Heart right ventricle (tissue), 16 donors: Measurements from ENCODE around the gene RNF166. TPM values are rescaled to one million over a fixed set of nuclear protein-coding genes. Genes with fewer than 3 reads are reported as not detected.

Experiments
- ATAC-seq, 8 donors: fragments of 200-7000 bp; cut with Tn5 transposase; one replicate each; pipeline ENCODE4 v1.9.1; 2020; ENCODE audit warnings: mild to moderate bottlenecking in 8 of 8, moderate library complexity in 8 of 8, moderate number of reproducible peaks in 1 of 8
- DNase-seq, 2 donors: peaks; one replicate each; pipeline ENCODE4 v3.0.0-alpha.2; 2020
- H3K27ac ChIP-seq, 10 donors: fragments of 200-600 bp; sonication (generic) in 2 of 10; one replicate each; pipeline versions ENCODE4 v1.5.0 to v1.8.0; 2020 to 2022; ENCODE audit warnings: mild to moderate bottlenecking in 3 of 10
- H3K27me3 ChIP-seq, 7 donors: fragments of 200-600 bp; one replicate each; pipeline ENCODE4 v1.8.0; 2021 to 2022; ENCODE audit warnings: mild to moderate bottlenecking in 2 of 7
- H3K36me3 ChIP-seq, 9 donors: fragments of 200-600 bp; sonication (generic) in 1 of 9; one replicate each; pipeline versions ENCODE4 v1.5.0 to v1.8.0; 2020 to 2022; ENCODE audit warnings: mild to moderate bottlenecking in 2 of 9
- H3K4me1 ChIP-seq, 9 donors: fragments of 200-600 bp; sonication (generic) in 1 of 9; one replicate each; pipeline versions ENCODE4 v1.5.0 to v1.8.0; 2020 to 2022; ENCODE audit warnings: mild to moderate bottlenecking in 4 of 9
- H3K4me3 ChIP-seq, 10 donors: fragments of 200-600 bp; sonication (generic) in 2 of 10; one replicate each; pipeline versions ENCODE4 v1.5.0 to v1.8.0; 2020 to 2022; ENCODE audit warnings: mild to moderate bottlenecking in 7 of 10, moderate library complexity in 2 of 10
- H3K9me3 ChIP-seq, 11 donors: fragments of 200-600 bp in 10 of 11; sonication (generic) in 2 of 11; one replicate each; pipeline versions ENCODE4 v1.5.0 to v1.8.0; 2013 to 2022; ENCODE audit warnings: mild to moderate bottlenecking in 2 of 11, control low read depth in 1 of 11, moderate library complexity in 1 of 11
- WGBS, 2 donors: extraction: QIAGEN DNeasy Blood & Tissue Kit; methylation state at CpG; one replicate each; pipeline ENCODE4 v1.1.7; 2013; ENCODE audit warnings: inconsistent platforms in 1 of 2; 5-methylcytosine and 5-hydroxymethylcytosine counted together
- intact Hi-C, 10 donors: fragments of 100-400 bp; cut with DNase I; formaldehyde crosslinking; loops; one replicate each; pipeline versions ENCODE4 v1.11.1 to v1.14.2; 2022
- polyA plus RNA-seq, 2 donors: library from polyadenylated mRNA; stranded (reverse); fragments of 200-250 nt; gene quantifications; one replicate each; pipeline ENCODE4 v1.2.3, GENCODE V29; 2013
- total RNA-seq, 10 donors: library from RNA; stranded (reverse); fragmentation: NEBNext Ultra II Directional in 3 of 10; extraction: Animal tissue kit (Norgen Biotek cat#: 25700) in 3 of 10; gene quantifications; one replicate each; pipeline versions ENCODE4 v1.2.1 to v1.2.4, GENCODE V29; 2021 to 2023
- TF ChIP-seq, protein P1 (sequence below), 9 donors: fragments of 200-600 bp; sonication (generic) in 2 of 9; IDR thresholded peaks; one replicate each; pipeline versions ENCODE4 v1.5.0 to v1.8.0; 2021 to 2022; ENCODE audit warnings: antibody characterized with exemption in 9 of 9, mild to moderate bottlenecking in 5 of 9, moderate library complexity in 1 of 9
- donor health status: Arrhythmogenic right ventricular cardiomyopathy.
- donor health status: ischemic (EF 13 %, LVEDD 7.1; RV severe dilation, severe dysfunction).
- donor health status: healthy with polysubstance abuse.
- donor health status: DM: no; HTN: yes; CAD: no.
- donor health status: DM: no; HTN: no; CAD: no.
- donor health status: ischemic (EF 25% LVEDD 6.9; RV normal size, moderate dysfunction).
- donor health status: ischemic (EF 25% LVEDD 5.7; RV mildly dilated, moderate dysfunction).
- donor health status: healthy.
- donor health status: DM: yes; HTN: yes; CAD: no.
- donor health status: Ischemic cardiomyopathy.
- donor health status: ischemic (EF 35%, LVEDD 5.7; RV mildly dilated, moderate dysfunction).
- donor health status: nonischemic (EF 11% LVEDD 7.7; RV severe dilation, severe dysfunction).
- donor health status: DM: yes; HTN: yes; CAD: no.
- donor health status: PGD.
- donor health status: ischemic (EF 29% LVEDD 5.4; RV normal size, mild dysfunction).
- donor health status: nonischemic (EF 23%, LVEDD 6.1; RV moderate dilation, normal function).

RNF166 gene
- total and polyA plus RNA-seq, 12 donors: 11.8 to 38.0 (median 14.3) TPM

DNA sequence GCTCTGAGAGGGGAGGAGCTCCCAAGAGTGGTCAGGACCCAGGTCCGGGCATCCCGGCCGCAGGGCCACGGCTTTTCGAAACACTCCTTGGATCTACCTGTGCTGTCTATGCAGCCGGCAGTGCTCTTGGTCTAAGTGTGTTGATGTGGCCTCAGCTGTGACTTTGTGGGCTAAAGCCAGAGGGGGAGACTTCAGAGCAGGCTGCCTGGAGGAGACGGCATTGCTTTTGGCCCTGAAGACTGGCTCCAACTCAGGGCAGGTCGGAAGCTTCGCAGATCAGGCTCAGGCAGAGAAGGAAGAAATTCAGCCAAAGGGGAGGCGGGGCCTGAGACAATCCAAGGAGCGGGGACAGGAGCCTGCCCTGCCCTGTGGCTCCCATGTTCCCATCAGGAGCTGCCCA, 47.4 kb upstream of the RNF166 start:
- Histone ChIP-seq H3K36me3 (peaks cover 0 to 8% (median 0%) of the 10 kb centered on the region in 9 donors), H3K27ac (no peak overlapping the region), H3K4me1 (peaks cover 0 to 16% (median 0%) of the 10 kb centered on the region in 9 donors), H3K27me3 (no peaks in the 10 kb centered on the region), H3K9me3 (peaks cover 0 to 5% (median 0%) of the 10 kb centered on the region in 11 donors), H3K4me3 (no peak overlapping the region)
- TF ChIP-seq, protein P1, sequence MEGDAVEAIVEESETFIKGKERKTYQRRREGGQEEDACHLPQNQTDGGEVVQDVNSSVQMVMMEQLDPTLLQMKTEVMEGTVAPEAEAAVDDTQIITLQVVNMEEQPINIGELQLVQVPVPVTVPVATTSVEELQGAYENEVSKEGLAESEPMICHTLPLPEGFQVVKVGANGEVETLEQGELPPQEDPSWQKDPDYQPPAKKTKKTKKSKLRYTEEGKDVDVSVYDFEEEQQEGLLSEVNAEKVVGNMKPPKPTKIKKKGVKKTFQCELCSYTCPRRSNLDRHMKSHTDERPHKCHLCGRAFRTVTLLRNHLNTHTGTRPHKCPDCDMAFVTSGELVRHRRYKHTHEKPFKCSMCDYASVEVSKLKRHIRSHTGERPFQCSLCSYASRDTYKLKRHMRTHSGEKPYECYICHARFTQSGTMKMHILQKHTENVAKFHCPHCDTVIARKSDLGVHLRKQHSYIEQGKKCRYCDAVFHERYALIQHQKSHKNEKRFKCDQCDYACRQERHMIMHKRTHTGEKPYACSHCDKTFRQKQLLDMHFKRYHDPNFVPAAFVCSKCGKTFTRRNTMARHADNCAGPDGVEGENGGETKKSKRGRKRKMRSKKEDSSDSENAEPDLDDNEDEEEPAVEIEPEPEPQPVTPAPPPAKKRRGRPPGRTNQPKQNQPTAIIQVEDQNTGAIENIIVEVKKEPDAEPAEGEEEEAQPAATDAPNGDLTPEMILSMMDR (IDR thresholded peaks at IDR 0.05): no peak
- WGBS, 2 donors: 86 to 89% methylated on average over 11 of the region's 11 CpGs
- intact Hi-C loops: no loop called here
- ATAC-seq: no peak
- DNase-seq: no peak

GRCh38 chr16:88753191-88753590, 47.0 kb upstream of the RNF166 start:
- no peak overlapping the region for H3K27ac ChIP-seq
- peaks cover 0 to under 1% (median 0%) of the 10 kb centered on the region in 11 donors for H3K9me3 ChIP-seq
- H3K4me1 ChIP-seq: peaks cover 0 to 12% (median 0%) of the 10 kb centered on the region in 9 donors
- TF ChIP-seq, protein P1 (IDR thresholded peaks at IDR 0.05): no peak
- intact Hi-C loops: no loop called here
- DNase-seq (no peak), ATAC-seq (no peak)
- no peaks in the 10 kb centered on the region for H3K27me3 ChIP-seq
- H3K36me3 ChIP-seq: peaks cover 0 to 8% (median 0%) of the 10 kb centered on the region in 9 donors
- H3K4me3 ChIP-seq: no peak overlapping the region
- WGBS, 2 donors: 88 to 90% methylated on average over 12 to 13 of the region's 13 CpGs

GRCh38 chr16:88752386-88753002, 46.3 kb upstream of the RNF166 start:
- Histone ChIP-seq H3K9me3 (no peaks in the 10 kb centered on the region), H3K4me1 (peaks cover 0 to 13% (median under 1%) of the 10 kb centered on the region in 9 donors), H3K27ac (no peak overlapping the region), H3K4me3 (no peak overlapping the region), H3K27me3 (no peaks in the 10 kb centered on the region), H3K36me3 (peaks cover 0 to 8% (median 0%) of the 10 kb centered on the region in 9 donors)
- TF ChIP-seq, protein P1 (IDR thresholded peaks at IDR 0.05): no peak
- WGBS, 2 donors: 91 to 95% methylated on average over 16 of the region's 16 CpGs
- ATAC-seq (no peak), DNase-seq (no peak)
- intact Hi-C loops: no loop called here

GRCh38 chr16:88750854-88751253, 44.6 kb upstream of the RNF166 start:
- Histone ChIP-seq H3K4me1 (peaks cover 3 to 24% (median 16%) of the 10 kb centered on the region in 9 donors), H3K36me3 (peaks cover 0 to 8% (median 0%) of the 10 kb centered on the region in 9 donors), H3K9me3 (no peaks in the 10 kb centered on the region), H3K4me3 (no peak overlapping the region), H3K27ac (no peak overlapping the region), H3K27me3 (no peaks in the 10 kb centered on the region)
- intact Hi-C loops: no loop called here
- DNase-seq (no peak), ATAC-seq (no peak)
- WGBS, 2 donors: 82 to 86% methylated on average over 12 of the region's 12 CpGs
- TF ChIP-seq, protein P1 (IDR thresholded peaks at IDR 0.05): no peak
